ENCODE results near the gene PRKCH.

The PRKCH gene

DNA sequence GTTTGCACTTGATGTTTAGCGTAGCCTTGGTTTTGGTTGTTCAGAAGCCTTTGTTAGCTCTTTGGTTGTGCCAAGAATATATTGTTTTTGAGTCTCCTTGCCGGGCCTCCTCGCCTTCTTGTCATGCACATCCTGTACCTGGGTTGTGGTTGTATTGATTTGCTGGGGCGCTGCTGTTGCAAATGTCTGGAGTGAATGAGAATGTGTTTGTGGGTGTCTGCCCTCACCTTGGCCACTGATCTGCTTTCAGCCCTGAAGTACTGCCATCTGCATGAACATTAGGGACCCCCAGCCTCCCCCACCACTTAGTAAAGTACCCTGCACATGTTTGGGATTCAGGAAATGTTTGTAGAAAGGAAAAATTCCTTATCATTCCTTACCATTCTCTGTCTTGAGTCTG is 16.5 kb downstream of the PRKCH start:
- no peak for DNase-seq (ENCODE audit: low spot score)

DNA sequence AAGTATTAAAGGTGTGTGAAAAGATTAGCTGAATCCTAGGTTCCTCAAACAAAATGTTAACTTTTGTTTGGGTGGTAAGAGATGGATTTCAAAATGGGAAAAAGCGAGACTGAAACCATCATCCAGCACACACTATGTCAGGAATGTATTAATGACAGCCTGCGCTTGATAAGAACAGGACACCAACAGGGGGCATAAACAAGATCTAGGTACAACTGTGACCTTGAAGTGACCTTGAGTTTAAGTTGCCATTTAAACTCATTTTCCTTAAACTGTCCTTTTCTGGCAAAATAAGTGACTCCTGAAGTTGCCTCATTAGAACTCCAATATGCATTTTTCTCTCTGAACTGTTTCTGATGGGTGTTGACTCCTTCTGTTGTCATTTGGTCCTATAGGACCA is 17.1 kb downstream of the PRKCH start:
- DNase-seq (ENCODE audit: low spot score): no peak

DNA sequence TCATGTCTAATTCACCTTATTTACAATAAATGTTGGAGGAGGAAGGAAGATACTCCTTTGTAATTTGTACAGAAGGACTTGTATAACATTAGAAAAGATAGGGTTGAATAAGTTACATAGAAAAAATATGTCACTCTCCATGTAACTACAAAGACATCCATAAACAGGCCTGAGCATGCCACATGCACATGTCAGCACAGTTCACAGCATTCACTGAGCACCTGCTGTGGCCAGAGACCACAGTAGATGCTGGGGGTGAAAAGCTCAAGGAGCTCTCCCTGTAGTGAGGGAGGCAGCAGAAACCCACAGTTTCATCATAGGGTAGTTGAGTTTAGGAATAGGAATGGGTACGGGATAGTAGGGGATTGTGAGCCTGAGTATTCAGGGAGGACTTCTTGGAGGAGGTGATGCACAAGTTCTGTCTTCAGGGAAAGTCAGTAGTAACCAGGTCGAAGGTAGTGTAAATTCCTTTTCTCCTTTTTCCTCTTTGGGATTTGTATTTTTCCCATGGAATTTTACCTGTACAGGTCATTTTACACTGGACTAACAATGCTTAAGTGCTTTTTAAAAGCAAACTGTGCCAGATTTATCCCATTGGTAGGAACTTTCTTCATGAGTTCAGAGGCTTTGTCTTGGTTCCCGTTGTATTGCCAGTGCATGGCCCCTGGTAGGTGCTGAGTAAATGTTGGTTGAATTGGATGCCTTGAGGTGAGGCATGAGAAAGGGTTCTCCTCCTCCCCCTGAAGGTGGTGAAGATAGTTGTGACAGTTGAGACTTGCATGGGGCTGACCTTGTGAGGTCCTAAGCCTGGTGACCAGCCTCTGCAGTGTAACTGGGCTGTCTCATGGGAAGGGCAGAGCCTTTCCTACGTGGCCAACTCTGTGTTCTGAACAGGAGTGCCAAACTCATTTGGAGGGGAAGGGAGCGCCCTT is 20.2 kb downstream of the PRKCH start:
- DNase-seq (ENCODE audit: low spot score): no peak

DNA sequence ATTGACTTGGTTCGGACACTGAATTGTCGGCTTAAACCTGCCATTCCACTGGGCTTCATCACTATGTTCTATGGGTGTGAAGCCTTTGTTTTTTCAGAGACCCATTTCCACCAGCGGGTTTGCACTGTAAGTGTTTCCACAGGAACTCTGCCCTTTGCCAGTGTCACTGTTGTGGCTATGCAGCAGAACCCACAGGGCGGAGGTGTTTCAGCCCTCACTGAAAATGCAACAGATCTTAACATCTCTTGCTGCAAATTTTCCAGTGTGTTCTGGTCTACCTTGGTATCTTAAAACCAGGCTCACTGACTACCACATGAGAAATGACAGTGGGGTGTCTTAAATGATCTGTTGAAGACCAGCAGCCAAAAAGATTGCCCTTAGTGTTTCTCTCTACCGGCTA is 21.1 kb downstream of the PRKCH start:
- DNase-seq (ENCODE audit: low spot score): no peak

DNA sequence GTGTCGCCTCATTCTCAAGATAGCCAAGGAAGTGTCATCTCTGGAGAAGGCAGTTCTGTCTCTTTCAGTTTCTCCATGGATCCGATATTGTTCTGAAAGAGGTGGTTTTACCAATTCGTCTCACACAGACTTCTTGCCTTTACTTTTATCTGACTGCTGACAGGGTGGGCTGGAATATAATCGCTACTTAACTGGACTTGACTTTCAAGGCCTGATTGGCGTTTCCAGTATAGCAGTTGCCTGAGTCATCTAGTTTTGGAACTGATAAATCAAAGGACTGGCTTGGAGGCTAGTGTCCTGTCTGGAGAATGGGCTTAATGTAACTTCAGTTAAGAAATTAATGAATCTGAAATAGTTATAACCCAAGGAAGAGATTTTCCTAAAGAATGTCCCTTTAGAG is 21.6 kb downstream of the PRKCH start:
- no peak for DNase-seq (ENCODE audit: low spot score)

DNA sequence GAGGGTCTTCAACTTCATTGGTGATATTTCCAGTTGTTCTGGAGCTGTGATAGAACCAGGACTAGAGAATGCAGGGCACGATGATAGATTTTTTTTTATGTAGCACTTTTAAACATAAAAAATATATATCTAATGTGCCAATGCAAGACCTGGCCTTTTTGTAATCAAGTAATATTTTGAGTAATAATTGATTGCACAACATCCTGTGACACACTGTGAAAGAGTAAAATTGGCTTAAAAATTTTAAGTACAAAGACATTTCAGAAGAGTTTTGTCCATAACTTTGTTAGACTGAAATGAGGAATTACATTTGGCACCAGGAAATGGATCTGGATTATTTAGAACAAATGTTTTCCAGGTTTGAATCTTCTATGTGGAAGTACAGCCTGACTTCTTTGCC is 22.1 kb downstream of the PRKCH start:
- no peak for DNase-seq (ENCODE audit: low spot score)

DNA sequence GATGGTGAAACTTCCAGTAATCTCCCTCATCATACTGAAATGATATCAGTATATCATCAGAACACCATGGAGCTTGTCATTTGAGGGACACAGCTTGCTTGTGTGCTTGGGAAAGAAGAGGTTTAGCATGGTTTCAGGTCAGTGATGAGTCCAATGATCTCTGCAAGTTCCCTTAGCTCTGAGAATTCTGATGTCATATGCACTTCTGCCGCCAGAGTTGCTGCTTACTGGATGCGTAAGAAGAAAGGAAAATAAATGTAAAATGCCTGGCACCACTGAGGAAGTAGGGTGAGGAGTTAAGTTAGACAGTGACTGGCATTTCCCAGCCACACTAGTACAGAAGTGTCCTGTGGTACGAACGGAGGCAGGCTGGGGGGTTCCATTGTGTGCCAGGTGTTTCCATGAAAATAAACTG is 22.6 kb downstream of the PRKCH start:
- DNase-seq (ENCODE audit: low spot score): no peak

DNA sequence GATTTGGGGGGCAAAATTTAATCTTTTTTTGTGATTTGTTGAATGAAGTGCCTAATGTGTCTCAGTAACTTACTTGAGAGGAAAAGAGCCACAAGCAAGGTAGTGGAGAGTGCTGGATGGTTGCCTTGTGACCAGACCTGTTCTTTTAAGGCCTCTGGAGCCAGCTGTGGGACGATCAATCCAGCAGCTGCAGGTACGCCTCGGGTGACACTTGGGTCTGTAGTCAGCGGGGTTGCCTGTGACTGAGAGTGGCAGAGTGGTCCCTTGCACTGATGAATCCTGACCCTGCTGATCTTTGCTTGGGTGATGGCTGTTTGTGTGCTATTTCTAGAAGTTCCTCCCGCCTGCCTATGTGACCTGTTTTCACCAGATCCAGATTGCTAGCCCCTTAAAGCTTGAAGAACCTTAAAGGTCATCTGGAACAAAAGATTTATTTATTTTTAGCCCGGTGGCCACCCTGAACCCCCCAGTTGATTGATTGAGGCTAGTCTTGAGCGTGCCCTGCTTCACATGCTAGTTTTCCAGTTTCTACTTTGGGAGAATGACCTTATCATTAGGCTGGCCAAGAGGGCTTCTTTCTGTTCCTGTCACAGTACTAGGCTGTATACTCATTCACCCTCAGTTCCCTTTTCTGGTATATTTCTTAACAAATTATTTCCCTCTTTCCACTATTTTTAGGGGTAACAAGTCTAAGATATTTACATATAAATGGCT is 23.2 kb downstream of the PRKCH start:
- DNase-seq (ENCODE audit: low spot score): no peak

DNA sequence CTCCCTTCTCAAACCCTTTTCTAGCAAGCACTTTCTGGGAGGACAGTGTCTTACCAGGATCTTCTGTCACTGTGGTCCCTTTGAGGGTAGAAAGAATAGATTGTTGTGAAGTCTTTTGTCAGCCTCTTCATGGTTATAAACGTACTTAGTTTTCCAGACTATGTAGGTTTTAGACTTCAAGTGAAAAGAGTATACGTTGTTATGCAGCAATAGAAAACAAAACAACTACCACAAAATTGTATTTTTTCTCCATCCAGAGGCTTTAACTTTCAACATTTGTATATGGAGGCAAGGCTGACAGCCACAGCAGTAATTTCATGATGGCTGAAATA is 23.7 kb downstream of the PRKCH start:
- no peak for DNase-seq (ENCODE audit: low spot score)

DNA sequence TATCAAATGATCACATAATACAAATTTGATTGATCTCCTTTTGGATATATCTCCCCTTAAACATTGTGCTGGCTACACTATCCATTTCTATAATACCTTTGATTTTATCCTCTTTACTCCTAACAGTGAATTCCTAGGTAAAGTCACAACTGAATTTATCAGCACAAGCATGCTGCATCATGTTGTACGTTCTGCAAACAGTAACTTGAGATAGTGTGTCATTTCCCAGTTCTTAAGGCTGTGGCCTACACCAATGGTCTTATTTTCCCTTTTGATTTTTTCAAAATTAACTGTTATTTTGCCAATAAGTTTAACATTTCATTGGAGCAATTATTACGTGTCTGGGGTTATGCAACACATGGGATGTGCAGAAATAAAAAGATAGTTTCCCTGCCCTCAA is 24.8 kb downstream of the PRKCH start:
- no peak for DNase-seq (ENCODE audit: low spot score)

DNA sequence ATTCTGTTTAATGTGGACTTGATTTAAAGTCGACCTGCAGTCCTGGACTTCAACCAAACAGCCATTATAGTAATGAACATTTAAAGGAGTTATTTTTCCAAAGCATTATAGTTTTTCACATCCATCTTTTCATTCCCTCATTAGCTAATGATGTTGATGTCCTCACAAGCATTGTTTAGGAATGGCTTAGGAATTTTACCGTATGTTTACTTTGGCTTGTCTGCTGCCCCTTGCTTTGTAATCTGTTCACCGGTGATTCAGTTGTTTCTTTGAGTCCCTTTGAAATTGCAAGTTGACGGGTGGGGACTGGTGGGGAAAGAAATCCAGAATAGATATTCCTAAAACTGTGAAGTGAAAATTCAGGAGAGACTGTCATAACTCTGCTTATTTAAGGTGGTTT is 25.4 kb downstream of the PRKCH start:
- DNase-seq (ENCODE audit: low spot score): no peak

DNA sequence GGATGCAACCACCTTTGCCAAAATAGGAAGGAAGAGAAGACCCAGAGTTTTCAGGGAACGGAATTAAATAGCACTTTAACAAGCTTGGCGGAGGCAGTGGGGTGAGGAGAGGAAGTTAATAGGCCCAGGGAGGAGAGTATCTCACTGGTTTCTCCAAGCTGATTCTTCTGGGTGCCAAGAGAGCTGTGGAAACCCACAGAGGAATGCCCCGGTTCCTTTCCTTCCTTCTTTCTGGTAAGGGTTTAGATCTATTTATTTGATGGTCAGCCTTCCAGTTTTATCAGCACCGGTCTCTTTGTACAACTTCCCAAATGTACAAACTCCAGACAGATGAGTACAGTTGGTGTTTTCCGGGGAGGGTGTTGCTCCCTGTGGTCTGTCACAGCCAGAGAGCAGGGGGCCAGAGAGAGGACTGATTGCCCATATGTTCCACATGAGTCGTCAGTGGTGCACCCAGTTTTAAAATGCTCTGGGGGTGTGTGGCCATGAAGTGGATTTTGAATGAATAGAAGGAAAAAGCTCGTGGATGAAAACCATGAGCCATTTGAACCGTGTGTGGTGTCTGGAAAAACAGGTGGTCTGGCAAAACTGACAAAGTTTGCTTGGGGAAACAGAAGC is 26.6 kb downstream of the PRKCH start:
- no peak for DNase-seq (ENCODE audit: low spot score)

DNA sequence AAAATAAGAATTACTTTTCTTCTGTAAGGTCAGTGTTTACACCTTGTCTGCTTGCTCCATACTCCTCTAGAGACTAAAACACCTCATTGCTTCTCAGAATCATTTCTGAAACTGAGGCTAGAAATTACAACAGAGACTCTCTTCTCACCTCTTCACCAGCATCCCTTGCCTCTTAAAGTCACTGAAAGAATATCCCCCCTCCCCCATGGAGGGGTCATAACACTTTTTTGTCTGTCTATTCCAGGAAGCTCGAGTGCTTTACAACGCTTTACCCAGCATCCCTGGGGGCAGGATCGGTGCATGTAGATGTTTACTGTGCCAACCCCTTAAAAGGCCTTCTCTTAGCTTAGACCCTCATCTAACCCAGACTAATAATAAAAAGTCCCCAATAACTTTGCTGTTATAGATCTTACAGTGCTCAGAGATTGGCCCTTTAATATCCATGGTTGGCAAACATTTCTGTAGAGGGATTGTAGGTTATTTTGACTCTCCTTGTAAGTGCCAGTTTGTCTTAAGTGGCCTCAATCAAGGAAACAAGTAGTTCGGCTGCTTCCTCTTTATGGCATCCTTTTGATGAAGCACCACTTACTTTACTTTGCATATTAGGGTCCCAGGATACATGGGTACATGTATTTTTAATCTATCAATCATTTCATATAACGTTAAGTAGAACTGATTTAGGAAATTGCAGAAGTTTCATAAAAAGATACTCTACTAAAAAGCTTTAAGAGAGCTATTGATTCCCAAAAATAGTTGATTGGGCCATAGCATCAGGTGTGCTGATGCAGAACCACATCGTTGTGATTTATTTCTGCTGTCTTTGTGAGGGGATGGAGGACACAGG is 29.3 kb downstream of the PRKCH start:
- DNase-seq (ENCODE audit: low spot score): no peak

DNA sequence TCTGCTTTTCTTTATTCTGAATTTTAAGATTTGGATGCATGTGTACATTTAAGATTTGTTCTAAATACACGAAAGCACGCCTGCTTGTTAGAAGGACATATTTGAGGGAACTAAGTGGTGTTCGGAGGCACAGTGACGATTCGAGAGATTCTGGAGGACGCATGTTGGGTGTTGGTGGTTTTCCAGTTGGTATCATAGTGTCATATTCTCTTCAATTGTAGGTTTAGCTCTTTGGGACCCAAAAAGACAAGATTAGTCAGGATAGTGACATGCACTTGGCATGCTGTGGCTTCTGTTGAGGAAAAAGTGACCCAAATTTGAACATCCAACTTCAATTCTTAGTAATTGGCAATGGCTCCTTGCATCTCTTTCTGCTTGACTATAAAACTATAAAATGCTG is 30.1 kb downstream of the PRKCH start:
- no peak for DNase-seq (ENCODE audit: low spot score)

DNA sequence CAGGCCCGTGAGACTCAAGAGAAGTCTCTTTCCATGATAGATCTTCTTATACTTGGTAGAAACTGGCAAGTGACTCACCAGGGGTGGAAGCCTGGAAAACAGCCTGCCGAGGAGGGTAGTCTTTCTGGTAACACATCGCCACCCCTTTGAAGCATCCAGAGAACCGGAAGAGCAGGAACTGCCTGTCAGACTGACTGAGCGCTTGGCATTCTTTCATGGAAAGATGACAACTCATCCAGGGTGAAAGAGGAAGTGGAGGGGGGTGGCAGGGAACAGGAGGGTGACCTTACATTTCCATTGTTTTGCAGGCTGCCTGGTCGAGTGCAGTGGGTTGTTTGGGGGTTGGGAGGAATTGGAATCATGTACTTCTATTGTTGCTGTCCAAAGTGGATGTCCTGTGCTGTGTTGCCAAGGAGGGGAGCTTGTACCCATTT is 34.5 kb downstream of the PRKCH start:
- no peak for DNase-seq (ENCODE audit: low spot score)

DNA sequence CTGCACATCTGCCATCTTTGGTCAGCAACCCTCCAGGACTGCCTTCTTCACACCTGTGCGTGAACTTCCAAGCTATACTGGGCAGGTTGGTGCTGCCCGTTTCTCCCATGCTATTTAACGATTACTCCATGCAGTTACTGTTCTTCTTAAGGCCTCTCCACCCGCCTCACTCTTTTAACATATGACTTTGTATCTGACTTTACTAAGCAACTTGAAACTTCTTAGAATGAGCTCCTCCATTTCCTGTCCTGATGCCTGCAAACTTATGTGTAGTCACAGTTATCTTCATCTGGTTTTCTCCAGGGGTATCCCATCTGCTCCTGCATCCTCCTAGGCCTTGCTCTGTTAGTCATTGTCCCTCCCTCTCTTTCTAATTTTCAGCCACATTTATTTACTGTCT is 35.7 kb downstream of the PRKCH start:
- DNase-seq (ENCODE audit: low spot score): no peak

DNA sequence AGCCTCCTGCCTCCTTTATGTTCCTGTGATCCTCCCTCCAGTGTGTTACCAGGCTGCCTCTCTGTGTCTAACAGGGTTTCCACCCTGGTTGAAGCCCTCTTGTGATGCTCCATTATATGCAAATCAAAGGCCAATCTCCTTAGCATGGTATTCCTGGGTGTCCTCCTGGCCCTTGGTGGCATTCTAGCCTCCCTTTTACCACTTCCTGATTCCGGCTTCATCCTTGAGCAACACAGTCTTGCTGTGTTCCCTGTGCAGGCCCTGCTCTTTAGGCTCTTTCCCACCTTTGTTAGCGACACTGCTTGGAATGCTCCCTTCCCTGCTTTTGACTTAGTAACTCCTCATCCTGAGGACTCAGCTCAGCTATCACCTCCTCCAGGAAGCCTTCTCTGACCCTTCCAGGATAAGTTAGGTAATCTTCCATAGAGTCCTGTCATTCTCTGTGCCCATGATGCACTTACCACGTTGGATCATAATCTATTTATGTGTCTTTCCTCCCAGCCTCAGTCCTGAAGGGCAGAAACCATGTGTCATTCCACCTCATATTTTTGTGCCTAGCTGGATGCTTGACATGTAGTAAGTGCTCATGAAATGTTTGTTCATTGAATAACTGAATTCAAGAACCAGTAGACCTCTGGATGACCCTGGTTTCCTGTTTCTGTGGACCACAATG is 37.3 kb downstream of the PRKCH start:
- no peak for DNase-seq (ENCODE audit: low spot score)

DNA sequence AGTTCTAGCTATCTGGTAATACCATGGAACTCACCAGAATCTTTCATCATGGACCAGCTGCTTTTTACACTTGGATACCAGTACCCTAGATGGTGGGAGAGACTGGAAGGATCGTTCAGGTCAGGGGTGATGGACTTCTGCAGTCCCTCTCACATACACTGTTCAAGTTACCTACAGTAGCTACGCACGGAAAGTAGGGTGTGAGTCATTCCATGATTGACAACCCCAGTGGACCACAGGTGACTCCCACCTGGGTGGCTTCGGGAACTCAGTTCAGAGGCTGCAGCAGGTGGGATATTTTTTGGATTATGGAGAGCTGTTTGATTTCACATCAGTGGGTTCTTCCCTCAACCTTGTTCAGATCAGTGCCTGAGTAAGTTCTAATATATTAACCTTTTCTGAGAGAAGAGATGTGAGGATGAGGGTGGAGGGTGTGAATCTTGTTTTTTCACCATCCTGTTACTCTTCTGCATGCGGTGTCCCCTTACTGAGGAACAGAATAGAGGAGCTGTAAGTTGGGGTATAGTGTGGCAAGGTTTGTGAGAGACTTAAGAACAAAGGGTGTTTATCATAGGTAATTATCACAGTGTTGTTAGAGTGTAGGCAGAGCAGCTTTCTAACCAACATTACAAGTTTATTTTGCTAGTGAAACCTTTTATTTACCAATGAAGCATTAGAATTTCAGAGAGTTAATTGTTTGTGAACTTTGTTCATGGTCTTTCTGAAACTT is 39.6 kb downstream of the PRKCH start:
- no peak for DNase-seq (ENCODE audit: low spot score)

DNA sequence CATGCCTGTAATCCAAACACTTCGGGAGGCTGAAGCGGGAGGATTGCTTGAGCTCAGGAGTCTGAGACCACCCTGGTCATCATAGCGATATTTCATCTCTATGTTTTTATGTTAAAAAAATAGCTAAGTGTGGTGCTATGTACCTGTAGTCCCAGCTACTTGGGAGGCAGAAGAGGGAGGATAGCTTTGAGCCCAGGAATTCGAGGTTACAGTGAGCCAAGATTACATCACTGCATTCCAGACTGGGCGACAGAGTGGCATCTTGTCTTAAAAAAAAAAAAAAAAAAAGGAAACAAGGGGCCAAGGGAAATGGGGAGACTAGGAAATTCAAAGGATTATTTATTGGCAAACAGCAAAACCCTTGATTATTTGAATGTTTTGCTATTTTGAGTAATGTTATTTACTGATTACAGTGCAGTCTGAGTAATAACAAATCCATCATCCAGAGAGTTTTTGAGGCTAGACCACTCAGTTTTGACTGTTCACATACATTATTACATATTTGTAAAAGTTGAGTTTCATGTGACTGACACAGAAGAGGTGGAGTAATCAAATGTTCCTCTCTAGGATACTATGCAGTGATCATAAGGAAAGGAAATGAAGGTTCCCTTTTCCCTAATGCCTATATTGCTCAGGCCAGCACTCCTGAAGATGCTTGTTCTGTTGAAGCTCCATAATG is 40.8 kb downstream of the PRKCH start:
- no peak for DNase-seq (ENCODE audit: low spot score)

DNA sequence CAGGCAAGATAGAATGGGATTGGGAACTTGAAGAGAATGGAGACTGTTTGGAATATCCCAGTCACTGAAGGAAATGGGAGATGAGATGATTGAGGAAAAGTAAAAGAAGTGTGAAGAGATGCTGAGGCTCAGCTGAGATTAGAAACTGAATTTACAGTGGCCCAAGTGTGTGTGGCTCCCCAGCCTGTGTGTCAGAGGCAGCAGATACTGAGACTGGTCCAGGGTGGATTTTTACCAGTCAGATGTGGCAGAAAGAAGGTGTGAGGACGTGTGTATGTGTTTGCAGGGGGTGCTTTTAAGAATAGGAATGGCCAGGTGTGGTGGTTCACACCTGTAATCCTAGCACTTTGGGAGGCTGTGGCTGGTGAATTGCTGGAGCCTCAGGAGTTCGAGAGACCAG is 42.9 kb downstream of the PRKCH start:
- no peak for DNase-seq (ENCODE audit: low spot score)
